PFSK-1 (cell line): ENCODE data around the gene EN2.

Experiments
- FOXP2 ChIP-seq: optimal IDR thresholded peaks from 2 replicates; pipeline ENCODE3; 2011; ENCODE audit warnings: borderline replicate concordance, control low read depth, inconsistent platforms; ENCODE audit not compliant: insufficient read depth; ENCODE audit errors: extremely low read length, extremely low read depth
- POLR2AphosphoS5 ChIP-seq: IDR thresholded peaks from 2 replicates; pipeline ENCODE4 v1.6.1; 2012; ENCODE audit warnings: low read depth, mild to moderate bottlenecking, control low read depth, low read length, moderate library complexity
- SIN3A ChIP-seq: IDR thresholded peaks from 2 replicates; pipeline ENCODE4 v1.6.1; 2012; ENCODE audit warnings: mild to moderate bottlenecking, low read length, moderate library complexity, borderline replicate concordance; ENCODE audit not compliant: insufficient read depth
- TAF1 ChIP-seq: IDR thresholded peaks from 2 replicates; pipeline ENCODE4 v1.6.1; 2012; ENCODE audit warnings: low read length, control low read depth, borderline replicate concordance; ENCODE audit not compliant: insufficient read depth
- TF ChIP-seq, protein P1 (sequence below), 2 experiments: IDR thresholded peaks; 2 replicates each; pipeline versions ENCODE4 v1.6.1 to v1.8.0; 2011 to 2012; ENCODE audit warnings: low read depth in 2 of 2, low read length in 2 of 2, control low read depth in 1 of 2, inconsistent platforms in 1 of 2, mild to moderate bottlenecking in 1 of 2, moderate library complexity in 1 of 2; ENCODE audit not compliant: insufficient read depth in 1 of 2

The EN2 gene

GRCh38 chr7:155462163-155462735 is 4.3 kb downstream of the EN2 start:
- TF ChIP-seq, protein P1, sequence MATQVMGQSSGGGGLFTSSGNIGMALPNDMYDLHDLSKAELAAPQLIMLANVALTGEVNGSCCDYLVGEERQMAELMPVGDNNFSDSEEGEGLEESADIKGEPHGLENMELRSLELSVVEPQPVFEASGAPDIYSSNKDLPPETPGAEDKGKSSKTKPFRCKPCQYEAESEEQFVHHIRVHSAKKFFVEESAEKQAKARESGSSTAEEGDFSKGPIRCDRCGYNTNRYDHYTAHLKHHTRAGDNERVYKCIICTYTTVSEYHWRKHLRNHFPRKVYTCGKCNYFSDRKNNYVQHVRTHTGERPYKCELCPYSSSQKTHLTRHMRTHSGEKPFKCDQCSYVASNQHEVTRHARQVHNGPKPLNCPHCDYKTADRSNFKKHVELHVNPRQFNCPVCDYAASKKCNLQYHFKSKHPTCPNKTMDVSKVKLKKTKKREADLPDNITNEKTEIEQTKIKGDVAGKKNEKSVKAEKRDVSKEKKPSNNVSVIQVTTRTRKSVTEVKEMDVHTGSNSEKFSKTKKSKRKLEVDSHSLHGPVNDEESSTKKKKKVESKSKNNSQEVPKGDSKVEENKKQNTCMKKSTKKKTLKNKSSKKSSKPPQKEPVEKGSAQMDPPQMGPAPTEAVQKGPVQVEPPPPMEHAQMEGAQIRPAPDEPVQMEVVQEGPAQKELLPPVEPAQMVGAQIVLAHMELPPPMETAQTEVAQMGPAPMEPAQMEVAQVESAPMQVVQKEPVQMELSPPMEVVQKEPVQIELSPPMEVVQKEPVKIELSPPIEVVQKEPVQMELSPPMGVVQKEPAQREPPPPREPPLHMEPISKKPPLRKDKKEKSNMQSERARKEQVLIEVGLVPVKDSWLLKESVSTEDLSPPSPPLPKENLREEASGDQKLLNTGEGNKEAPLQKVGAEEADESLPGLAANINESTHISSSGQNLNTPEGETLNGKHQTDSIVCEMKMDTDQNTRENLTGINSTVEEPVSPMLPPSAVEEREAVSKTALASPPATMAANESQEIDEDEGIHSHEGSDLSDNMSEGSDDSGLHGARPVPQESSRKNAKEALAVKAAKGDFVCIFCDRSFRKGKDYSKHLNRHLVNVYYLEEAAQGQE (IDR thresholded peaks at IDR 0.05; ENCODE audit: insufficient read depth in 1 of 2, low read depth in 2 of 2, low read length in 2 of 2): no peak
- TF ChIP-seq TAF1: no peak
- TF ChIP-seq SIN3A: no peak
- TF ChIP-seq POLR2AphosphoS5: no peak
- no peak for TF ChIP-seq FOXP2

- no peak for TF ChIP-seq FOXP2
- TF ChIP-seq POLR2AphosphoS5: no peak
These were observed 5.3 kb downstream of the EN2 start for GRCh38 chr7:155463114-155463811.

DNA sequence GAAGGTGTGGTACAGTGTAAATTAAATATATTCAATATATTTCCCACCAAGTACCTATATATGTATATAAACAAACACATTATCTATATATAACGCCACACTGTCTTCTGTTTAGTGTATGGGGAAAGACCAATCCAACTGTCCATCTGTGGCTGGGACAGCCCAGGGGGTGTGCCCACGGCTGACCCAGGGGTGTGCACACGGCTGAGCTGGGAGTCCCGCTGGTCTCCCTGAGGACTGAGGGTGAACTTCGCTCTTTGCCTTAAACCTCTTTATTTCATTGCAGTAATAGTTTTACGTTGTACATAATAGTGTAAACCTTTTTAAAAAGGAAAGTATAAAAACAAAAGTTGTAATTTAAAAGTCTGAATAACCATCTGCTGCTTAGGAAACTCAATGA is 6.3 kb downstream of the EN2 start:
- no peak for TF ChIP-seq POLR2AphosphoS5
- no peak for TF ChIP-seq TAF1
- TF ChIP-seq SIN3A: no peak
- TF ChIP-seq, protein P1 (IDR thresholded peaks at IDR 0.05; ENCODE audit: insufficient read depth in 1 of 2, low read depth in 2 of 2, low read length in 2 of 2): no peak
- TF ChIP-seq FOXP2: no peak

- TF ChIP-seq POLR2AphosphoS5 (no peak), SIN3A (no peak), TAF1 (no peak), FOXP2 (no peak)
- TF ChIP-seq, protein P1 (IDR thresholded peaks at IDR 0.05; ENCODE audit: insufficient read depth in 1 of 2, low read depth in 2 of 2, low read length in 2 of 2): no peak
These were observed 7.2 kb downstream of the EN2 start for GRCh38 chr7:155464948-155465739.

- no peak for TF ChIP-seq FOXP2
These were observed 7.8 kb downstream of the EN2 start for GRCh38 chr7:155465761-155466141.
